K562 (cell line): ENCODE measurements around the gene SRD5A1. TPM values are rescaled to one million over a fixed set of nuclear protein-coding genes. Genes with fewer than 3 reads are reported as not detected.
A peak's percentile ranks its signal among the peaks of the same experiment; 100 is the strongest.

ENCODE experiments used
- BMI1 ChIP-seq: fragments of 150-350 bp; IDR thresholded peaks from 2 replicates; pipeline ENCODE4 v1.6.1; 2014; ENCODE audit warnings: low read length
- CHD1 ChIP-seq: fragments of 200-600 bp; sonication (generic); IDR thresholded peaks from one replicate; pipeline ENCODE4 v1.6.1; 2012; ENCODE audit warnings: mild to moderate bottlenecking, moderate library complexity, low read length, inconsistent platforms
- CTBP1 ChIP-seq: fragments of 450-650 bp; IDR thresholded peaks from 2 replicates; pipeline ENCODE4 v1.6.1; 2016; ENCODE audit warnings: borderline replicate concordance
- EWSR1 ChIP-seq: fragments of 450-650 bp; IDR thresholded peaks from 2 replicates; pipeline ENCODE4 v1.6.1; 2018; ENCODE audit warnings: borderline replicate concordance, mild to moderate bottlenecking, low read depth, moderate library complexity; ENCODE audit not compliant: partially characterized antibody
- KLF13 ChIP-seq: fragments of 450-650 bp; IDR thresholded peaks from 2 replicates; pipeline ENCODE4 v1.6.1; 2016; ENCODE audit warnings: missing genetic modification characterization, low read depth, mild to moderate bottlenecking, missing compliant biosample characterization, moderate library complexity, borderline replicate concordance
- NR0B1 ChIP-seq: fragments of 450-650 bp; IDR thresholded peaks from one replicate; pipeline ENCODE4 v1.6.1; 2018; ENCODE audit warnings: mild to moderate bottlenecking, moderate library complexity; ENCODE audit not compliant: partially characterized antibody
- NRF1 ChIP-seq, 2 experiments: fragments of 450-650 bp; IDR thresholded peaks in 1 of 2; conservative IDR thresholded peaks in 1 of 2; 2 replicates each; pipeline ENCODE4 v1.6.1; 2014; ENCODE audit warnings: mild to moderate bottlenecking in 2 of 2
- OTX1 ChIP-seq: fragments of 450-650 bp; formaldehyde crosslinking; IDR thresholded peaks from 2 replicates; pipeline ENCODE4 v1.4.0; 2022; ENCODE audit warnings: mild to moderate bottlenecking
- PHF20 ChIP-seq: fragments of 450-650 bp; IDR thresholded peaks from 2 replicates; pipeline ENCODE4 v1.6.1; 2018; ENCODE audit not compliant: partially characterized antibody
- PPARD ChIP-seq: fragments of 250-450 bp; sonication (Bioruptor Pico); IDR thresholded peaks from 2 replicates; pipeline ENCODE4 v1.8.0; 2022; ENCODE audit warnings: inconsistent platforms, mild to moderate bottlenecking, moderate library complexity
- RBM34 ChIP-seq: fragments of 200-400 bp; formaldehyde crosslinking; IDR thresholded peaks from 2 replicates; pipeline ENCODE4 v1.6.1; 2018; ENCODE audit warnings: low read length, borderline replicate concordance; ENCODE audit not compliant: insufficient read depth
- RNF2 ChIP-seq: sonication (generic); IDR thresholded peaks from 2 replicates; pipeline ENCODE4 v1.6.1; 2016
- STAT6 ChIP-seq: sonication (generic); formaldehyde crosslinking; IDR thresholded peaks from 2 replicates; pipeline ENCODE4 v1.8.1; 2023; ENCODE audit warnings: mild to moderate bottlenecking, missing genetic modification reagents
- ZBTB11 ChIP-seq, 3 experiments: fragments of 200-800 bp in 1 of 3; fragments of 250-450 bp in 1 of 3; fragments of 450-650 bp in 1 of 3; sonication (Bioruptor Pico) in 1 of 3; sonication (Bioruptor generic) in 1 of 3; formaldehyde crosslinking in 1 of 3; IDR thresholded peaks; 2 replicates each; pipeline versions ENCODE4 v1.6.1 to v1.8.0; 2016 to 2022; ENCODE audit warnings: mild to moderate bottlenecking in 2 of 3, missing genetic modification characterization in 2 of 3, missing compliant biosample characterization in 1 of 3, moderate library complexity in 1 of 3
- ZC3H4 ChIP-seq: sonication (generic); formaldehyde crosslinking; IDR thresholded peaks from 2 replicates; pipeline ENCODE4 v1.9.0; 2021; ENCODE audit warnings: missing genetic modification reagents, borderline replicate concordance
- ZNF124 ChIP-seq: sonication (generic); formaldehyde crosslinking; IDR thresholded peaks from 2 replicates; pipeline ENCODE4 v1.8.1; 2022; ENCODE audit warnings: missing genetic modification reagents
- ZNF511 ChIP-seq: sonication (generic); formaldehyde crosslinking; IDR thresholded peaks from 2 replicates; pipeline ENCODE4 v1.8.0; 2022; ENCODE audit warnings: mild to moderate bottlenecking, missing genetic modification reagents
- polyA plus RNA-seq, 8 experiments: library from polyadenylated mRNA; depleted of rRNA in 4 of 8; stranded (reverse) in 5 of 8; unstranded in 3 of 8; fragments of >200 nt; fragmentation: Nextera tagmentation in 2 of 8; fragmentation: Illumina TruSeq in 1 of 8; extraction: Ambion mirVana in 2 of 8; extraction: Trizol in 1 of 8; gene quantifications; 2 replicates each; pipeline versions ENCODE4 v1.2.1 to v1.2.3, GENCODE V29; 2011 to 2014; ENCODE audit warnings: inconsistent platforms in 1 of 8, missing spikeins in 1 of 8
- total RNA-seq, 7 experiments: library from RNA; depleted of rRNA in 6 of 7; stranded (reverse); fragments of >200 nt in 6 of 7; fragmentation: Illumina TruSeq in 2 of 7; extraction: Trizol in 2 of 7; gene quantifications; 2 replicates each; pipeline versions ENCODE4 v1.2.1 to v1.2.3, GENCODE V29; 2011 to 2021; ENCODE audit warnings: low replicate concordance in 1 of 7

Gene SRD5A1
- total and polyA plus RNA-seq, 9 of the 15 experiments (the other 6 are each of a cell fraction or from before 2014, with no cell fraction given), result 1.3 to 22.6 (median 8.1) TPM

GRCh38 chr5:6712577-6713273 is 79.5 kb downstream of the SRD5A1 start (continued):
- TF ChIP-seq KLF13 (peak; percentile 65; the same call in 1 of the 2 replicates), BMI1 (no peak), OTX1 (CRISPR knock-in tag) (0 out of 2 replicates have a peak, but pooled peaks have one; percentile 22), STAT6 (CRISPR knock-in tag) (no peak), EWSR1 (no peak), ZNF511 (CRISPR knock-in tag) (peak; percentile 86; the same call in 1 of the 2 replicates), PPARD (CRISPR knock-in tag) (no peak), CHD1 (peak; percentile 74), CTBP1 (peak; percentile 95), ZC3H4 (CRISPR knock-in tag) (no peak), NR0B1 (no peak), NRF1 (conservative IDR thresholded peaks at IDR 0.05 in 1 of 2, IDR thresholded peaks at IDR 0.05 in 1 of 2) (peak; percentile 97), ZBTB11 (CRISPR knock-in tag; IDR thresholded peaks at IDR 0.05) (peak in 1 of 3 experiments; percentile 82; a peak in 2 of 6 replicates), PHF20 (no peak), RBM34 (peak; percentile 82; the same call in 1 of the 2 replicates), ZNF124 (0 out of 2 replicates have a peak, but pooled peaks have one; percentile 76), RNF2 (peak; percentile 74; the same call in 1 of the 2 replicates)
